Esophagus muscularis mucosa (tissue), 4 donors: ENCODE measurements around the gene ASB4. TPM values are rescaled to one million over a fixed set of nuclear protein-coding genes. Genes with fewer than 3 reads are reported as not detected.

ENCODE experiments used
- DNase-seq: peaks from one replicate; pipeline ENCODE4 v3.0.0-alpha.2; 2017; ENCODE audit errors: extremely low spot score
- H3K27ac ChIP-seq, 4 donors: fragments of 200-600 bp; sonication (generic); replicated peaks in 1 of 4; 1 replicate in 3 of 4; 2 replicates in 1 of 4; pipeline ENCODE4 v1.5.1; 2016 to 2019; ENCODE audit warnings: mild to moderate bottlenecking in 1 of 4
- H3K27me3 ChIP-seq, 4 donors: fragments of 200-600 bp; sonication (generic); one replicate each; pipeline versions ENCODE4 v1.5.1 to v1.6.0; 2016 to 2019
- H3K36me3 ChIP-seq, 4 donors: fragments of 200-600 bp; sonication (generic); one replicate each; pipeline ENCODE4 v1.5.1; 2016 to 2019
- H3K4me1 ChIP-seq, 4 donors: fragments of 200-600 bp; sonication (generic); one replicate each; pipeline ENCODE4 v1.5.1; 2016 to 2019
- H3K4me3 ChIP-seq, 4 donors: fragments of 200-600 bp; sonication (generic); 1 replicate in 2 of 4; 2 replicates in 2 of 4; pipeline ENCODE4 v1.5.1; 2016 to 2019; ENCODE audit warnings: mild to moderate bottlenecking in 4 of 4, moderate library complexity in 1 of 4
- H3K9me3 ChIP-seq, 4 donors: fragments of 200-600 bp; sonication (generic); 1 replicate in 3 of 4; 2 replicates in 1 of 4; pipeline ENCODE4 v1.5.1; 2016 to 2019
- EP300 ChIP-seq: sonication (generic); formaldehyde crosslinking; IDR thresholded peaks from one replicate; pipeline ENCODE4 v1.6.1; 2017; ENCODE audit warnings: antibody characterized with exemption
- POLR2A ChIP-seq: fragments of 450-650 bp; IDR thresholded peaks from one replicate; pipeline ENCODE4 v1.6.1; 2017; ENCODE audit warnings: antibody characterized with exemption, moderate library complexity, mild to moderate bottlenecking, low read depth
- POLR2AphosphoS5 ChIP-seq, 2 donors: sonication (generic); formaldehyde crosslinking; IDR thresholded peaks; one replicate each; pipeline ENCODE4 v1.6.1; 2017; ENCODE audit warnings: antibody characterized with exemption in 2 of 2
- WGBS: methylation state at CpG from one replicate; pipeline ENCODE4 v1.1.5; 2018; 5-methylcytosine and 5-hydroxymethylcytosine counted together
- intact Hi-C: fragments of 100-400 bp; cut with DNase I; formaldehyde crosslinking; loops from one replicate; pipeline ENCODE4 v1.15.1; 2023
- total RNA-seq, 4 donors: library from RNA; depleted of rRNA; stranded (reverse); fragments of >200 nt; gene quantifications; one replicate each; pipeline versions ENCODE4 v1.1.0 to v1.2.1, GENCODE V29; 2016
- TF ChIP-seq, protein P1 (sequence below), 3 experiments: fragments of 200-600 bp in 2 of 3; fragments of 450-650 bp in 1 of 3; sonication (generic) in 2 of 3; IDR thresholded peaks; one replicate each; pipeline ENCODE4 v1.5.1; 2017 to 2019; ENCODE audit warnings: antibody characterized with exemption in 3 of 3, mild to moderate bottlenecking in 2 of 3, moderate library complexity in 1 of 3

The ASB4 gene
- total RNA-seq, 4 donors from 2014 or later: under 0.01 to 0.32 TPM; not detected in 2

DNA sequence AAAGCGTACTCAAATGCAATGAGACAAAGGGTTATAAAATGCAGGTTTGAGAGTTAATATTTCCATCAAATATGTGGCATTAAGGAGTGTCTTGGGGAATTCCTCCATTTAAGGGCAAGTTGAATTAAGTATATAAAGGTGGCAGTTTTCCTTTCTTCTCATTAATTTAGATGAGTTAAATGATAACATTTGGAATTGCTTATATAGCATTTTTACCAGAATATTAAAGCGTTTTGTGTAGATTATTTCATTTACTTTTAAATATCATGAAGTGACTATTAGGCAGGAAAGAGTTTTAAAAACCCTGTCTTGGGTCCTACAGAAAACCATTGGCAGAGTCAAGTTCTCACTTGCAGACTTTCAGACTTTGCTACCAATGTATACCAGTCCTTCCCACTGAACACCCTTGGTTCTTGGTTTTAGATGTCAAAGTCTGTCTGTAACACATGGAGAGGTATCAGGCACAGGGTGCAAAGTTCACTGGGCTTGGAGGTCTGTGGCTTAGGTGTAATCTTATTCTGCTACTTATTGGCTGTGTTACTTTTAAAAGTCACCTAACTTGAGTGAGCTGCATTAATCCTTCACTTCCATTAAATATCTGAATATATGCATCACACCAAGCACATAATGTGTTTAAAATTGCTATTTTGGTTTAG, 51.0 kb downstream of the ASB4 start:
- Histone ChIP-seq H3K36me3 (no peaks in the 10 kb centered on the region), H3K4me1 (no peaks in the 10 kb centered on the region), H3K9me3 (no peaks in the 10 kb centered on the region), H3K27ac (no peak overlapping the region), H3K4me3 (no peak overlapping the region), H3K27me3 (no peaks in the 10 kb centered on the region)
- TF ChIP-seq POLR2AphosphoS5 (IDR thresholded peaks at IDR 0.05): no peak
- TF ChIP-seq EP300: no peak
- TF ChIP-seq, protein P1, sequence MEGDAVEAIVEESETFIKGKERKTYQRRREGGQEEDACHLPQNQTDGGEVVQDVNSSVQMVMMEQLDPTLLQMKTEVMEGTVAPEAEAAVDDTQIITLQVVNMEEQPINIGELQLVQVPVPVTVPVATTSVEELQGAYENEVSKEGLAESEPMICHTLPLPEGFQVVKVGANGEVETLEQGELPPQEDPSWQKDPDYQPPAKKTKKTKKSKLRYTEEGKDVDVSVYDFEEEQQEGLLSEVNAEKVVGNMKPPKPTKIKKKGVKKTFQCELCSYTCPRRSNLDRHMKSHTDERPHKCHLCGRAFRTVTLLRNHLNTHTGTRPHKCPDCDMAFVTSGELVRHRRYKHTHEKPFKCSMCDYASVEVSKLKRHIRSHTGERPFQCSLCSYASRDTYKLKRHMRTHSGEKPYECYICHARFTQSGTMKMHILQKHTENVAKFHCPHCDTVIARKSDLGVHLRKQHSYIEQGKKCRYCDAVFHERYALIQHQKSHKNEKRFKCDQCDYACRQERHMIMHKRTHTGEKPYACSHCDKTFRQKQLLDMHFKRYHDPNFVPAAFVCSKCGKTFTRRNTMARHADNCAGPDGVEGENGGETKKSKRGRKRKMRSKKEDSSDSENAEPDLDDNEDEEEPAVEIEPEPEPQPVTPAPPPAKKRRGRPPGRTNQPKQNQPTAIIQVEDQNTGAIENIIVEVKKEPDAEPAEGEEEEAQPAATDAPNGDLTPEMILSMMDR (IDR thresholded peaks at IDR 0.05): no peak
- TF ChIP-seq POLR2A: no peak
- DNase-seq: no peak
- WGBS: 88% methylated on average over 2 of the region's 2 CpGs
- intact Hi-C loops: no loop called here

- intact Hi-C loops: no loop called here
- Histone ChIP-seq H3K4me1 (no peaks in the 10 kb centered on the region), H3K9me3 (no peaks in the 10 kb centered on the region), H3K4me3 (no peak overlapping the region), H3K27ac (no peak overlapping the region), H3K27me3 (no peaks in the 10 kb centered on the region), H3K36me3 (no peaks in the 10 kb centered on the region)
- TF ChIP-seq POLR2A: no peak
- 81% methylated on average over 2 of the region's 2 CpGs for WGBS
- no peak for DNase-seq
Measured at GRCh38 chr7:95537468-95537867, 51.7 kb downstream of the ASB4 start.

- no peak for DNase-seq
- Histone ChIP-seq H3K4me1 (peaks cover 0 to 2% (median 2%) of the 10 kb centered on the region in 4 donors), H3K36me3 (no peaks in the 10 kb centered on the region), H3K27me3 (no peaks in the 10 kb centered on the region), H3K27ac (no peak overlapping the region), H3K9me3 (no peaks in the 10 kb centered on the region), H3K4me3 (no peak overlapping the region)
- TF ChIP-seq EP300 (no peak), POLR2A (no peak), POLR2AphosphoS5 (IDR thresholded peaks at IDR 0.05) (no peak)
- TF ChIP-seq, protein P1 (IDR thresholded peaks at IDR 0.05): no peak
- intact Hi-C loops: no loop called here
Measured at GRCh38 chr7:95539426-95539825, 53.7 kb downstream of the ASB4 start.

- peaks cover 4 to 11% (median 10%) of the 10 kb centered on the region in 4 donors for H3K4me1 ChIP-seq
- 67% methylated on average over 1 of the region's 1 CpG for WGBS
- no peaks in the 10 kb centered on the region for H3K9me3 ChIP-seq
Measured at GRCh38 chr7:95540366-95540765, 54.6 kb downstream of the ASB4 start.

DNA sequence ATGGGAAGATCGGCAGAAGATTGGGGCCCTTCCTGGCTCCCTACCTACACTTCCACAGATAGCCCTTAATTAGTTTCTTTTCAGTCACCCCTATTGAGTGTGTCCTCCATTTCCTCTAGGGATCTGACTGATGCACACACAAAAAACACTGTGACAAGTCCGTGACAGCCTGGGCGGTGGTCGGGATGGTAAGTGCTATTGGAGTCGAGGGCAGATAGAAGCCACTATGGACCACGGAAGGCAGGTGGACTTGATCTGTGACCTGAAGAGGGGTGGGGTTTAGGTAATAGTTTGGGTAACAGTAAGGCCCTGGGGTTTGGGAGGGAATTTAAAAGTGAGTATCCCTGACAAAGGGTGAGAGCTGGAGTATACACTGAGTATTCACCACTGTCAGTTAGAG, 57.6 kb downstream of the ASB4 start:
- Histone ChIP-seq H3K4me3 (no peak overlapping the region), H3K27ac (no peak overlapping the region), H3K27me3 (no peaks in the 10 kb centered on the region), H3K4me1 (peaks cover 33 to 41% (median 39%) of the 10 kb centered on the region in 4 donors), H3K36me3 (no peaks in the 10 kb centered on the region), H3K9me3 (no peaks in the 10 kb centered on the region)
- TF ChIP-seq EP300 (no peak), POLR2AphosphoS5 (IDR thresholded peaks at IDR 0.05) (no peak), POLR2A (no peak)
- TF ChIP-seq, protein P1 (IDR thresholded peaks at IDR 0.05): no peak
- DNase-seq: no peak
- 86% methylated on average over 6 of the region's 6 CpGs for WGBS
- intact Hi-C loops: no loop called here

More at GRCh38 chr7:95540366-95540765, 54.6 kb downstream of the ASB4 start:
- TF ChIP-seq POLR2AphosphoS5 (IDR thresholded peaks at IDR 0.05): no peak
- TF ChIP-seq EP300: no peak
- TF ChIP-seq, protein P1 (IDR thresholded peaks at IDR 0.05): no peak
- TF ChIP-seq POLR2A: no peak
- Histone ChIP-seq H3K27me3 (no peaks in the 10 kb centered on the region), H3K4me3 (no peak overlapping the region), H3K36me3 (no peaks in the 10 kb centered on the region), H3K27ac (no peak overlapping the region)
- no peak for DNase-seq
- intact Hi-C loops: no loop called here
